NT2/D1 (cell line): ENCODE results near the gene SPRR1A.

Experiments
- SUZ12 ChIP-seq: IDR thresholded peaks from 2 replicates; pipeline ENCODE4 v1.6.1; 2011; ENCODE audit not compliant: insufficient read length, insufficient read depth; ENCODE audit errors: extremely low read depth
- YY1 ChIP-seq: IDR thresholded peaks from 2 replicates; pipeline ENCODE4 v1.6.1; 2011; ENCODE audit not compliant: insufficient read length, insufficient read depth
- ZNF274 ChIP-seq: IDR thresholded peaks from 2 replicates; pipeline ENCODE4 v1.6.1; 2011; ENCODE audit warnings: mild to moderate bottlenecking, low read depth, low read length

- TF ChIP-seq SUZ12 (no peak), ZNF274 (no peak), YY1 (no peak)
These were observed 41.7 kb upstream of the SPRR1A start for GRCh38 chr1:152942161-152942560.
